Neuronal stem cell (in vitro differentiated cells): ENCODE measurements around the gene ELOVL6.

ENCODE experiments used
- DNase-seq: peaks from one replicate; pipeline ENCODE4 v3.0.0-alpha.2; 2013; ENCODE audit warnings: low spot score
- H2AFZ ChIP-seq: one replicate; pipeline ENCODE4 v1.6.1; 2013; ENCODE audit warnings: mild to moderate bottlenecking, low read length, inconsistent platforms
- H2AK5ac ChIP-seq: 2 replicates; pipeline ENCODE4 v1.6.1; 2013; ENCODE audit warnings: low read depth, mild to moderate bottlenecking, inconsistent platforms, low read length, moderate library complexity, mixed read lengths
- H2BK120ac ChIP-seq: 2 replicates; pipeline ENCODE4 v1.6.1; 2013; ENCODE audit warnings: low read depth, mild to moderate bottlenecking, inconsistent platforms, low read length, moderate library complexity, mixed read lengths
- H2BK12ac ChIP-seq: one replicate; pipeline ENCODE4 v1.6.1; 2013; ENCODE audit warnings: low read length, inconsistent platforms
- H2BK15ac ChIP-seq: 2 replicates; pipeline ENCODE4 v1.6.1; 2013; ENCODE audit warnings: mild to moderate bottlenecking, low read length, inconsistent platforms, mixed read lengths
- H2BK5ac ChIP-seq: one replicate; pipeline ENCODE4 v1.6.1; 2013; ENCODE audit warnings: inconsistent platforms, mild to moderate bottlenecking, low read length, moderate library complexity
- H3K14ac ChIP-seq: one replicate; pipeline ENCODE4 v1.6.1; 2013; ENCODE audit warnings: low read length, inconsistent platforms
- H3K18ac ChIP-seq: 2 replicates; pipeline ENCODE4 v1.6.1; 2013; ENCODE audit warnings: low read length, inconsistent platforms
- H3K23ac ChIP-seq: 2 replicates; pipeline ENCODE4 v1.6.1; 2013; ENCODE audit warnings: low read depth, mild to moderate bottlenecking, mixed read lengths, low read length, inconsistent platforms; ENCODE audit not compliant: poor library complexity
- H3K27ac ChIP-seq: replicated peaks from 3 replicates; pipeline ENCODE4 v1.5.1; 2013; ENCODE audit warnings: low read length, inconsistent platforms
- H3K27me3 ChIP-seq, 3 experiments: 2 replicates each; pipeline ENCODE4 v1.6.1; 2013; ENCODE audit warnings: low read length in 3 of 3, mild to moderate bottlenecking in 2 of 3, inconsistent platforms in 1 of 3, low read depth in 1 of 3, mixed read lengths in 1 of 3, moderate library complexity in 1 of 3; ENCODE audit not compliant: control insufficient read depth in 3 of 3, insufficient read depth in 3 of 3
- H3K36me3 ChIP-seq, 2 donors: replicated peaks in 1 of 2; 2 replicates each; pipeline ENCODE4 v1.6.1; 2013; ENCODE audit warnings: low read length in 2 of 2; ENCODE audit not compliant: control insufficient read depth in 2 of 2, insufficient read depth in 2 of 2
- H3K4ac ChIP-seq: 2 replicates; pipeline ENCODE4 v1.6.1; 2013; ENCODE audit warnings: inconsistent platforms, mild to moderate bottlenecking, low read length, moderate library complexity
- H3K4me1 ChIP-seq, 2 donors: 1 replicate in 1 of 2; 2 replicates in 1 of 2; pipeline ENCODE4 v1.6.1; 2013; ENCODE audit warnings: low read length in 2 of 2, low read depth in 1 of 2; ENCODE audit not compliant: control insufficient read depth in 2 of 2, insufficient read depth in 1 of 2
- H3K4me2 ChIP-seq: one replicate; pipeline ENCODE4 v1.6.1; 2013; ENCODE audit warnings: mild to moderate bottlenecking, low read length, inconsistent platforms; ENCODE audit not compliant: insufficient read depth, poor library complexity, severe bottlenecking
- H3K4me3 ChIP-seq, 2 donors: 2 replicates each; pipeline ENCODE4 v1.5.1; 2013; ENCODE audit warnings: low read length in 2 of 2, mild to moderate bottlenecking in 2 of 2, inconsistent platforms in 1 of 2, moderate library complexity in 1 of 2
- H3K79me1 ChIP-seq: one replicate; pipeline ENCODE4 v1.6.1; 2013; ENCODE audit warnings: low read depth, mild to moderate bottlenecking, inconsistent platforms, low read length, moderate library complexity
- H3K9ac ChIP-seq: one replicate; pipeline ENCODE4 v1.6.1; 2013; ENCODE audit warnings: mild to moderate bottlenecking, low read depth, low read length, inconsistent platforms; ENCODE audit not compliant: poor library complexity
- H3K9me3 ChIP-seq, 2 donors: replicated peaks in 1 of 2; 2 replicates each; pipeline versions ENCODE3 to v1.6.1; 2013; ENCODE audit warnings: low read length in 2 of 2, mild to moderate bottlenecking in 2 of 2, inconsistent platforms in 1 of 2, low read depth in 1 of 2, mixed read lengths in 1 of 2, moderate library complexity in 1 of 2; ENCODE audit not compliant: control insufficient read depth in 2 of 2, insufficient read depth in 1 of 2
- H4K8ac ChIP-seq: one replicate; pipeline ENCODE4 v1.6.1; 2013; ENCODE audit warnings: low read depth, mild to moderate bottlenecking, inconsistent platforms, low read length, moderate library complexity
- H4K91ac ChIP-seq: one replicate; pipeline ENCODE4 v1.6.1; 2013; ENCODE audit warnings: low read length, low read depth, mild to moderate bottlenecking, inconsistent platforms; ENCODE audit not compliant: poor library complexity
- WGBS, 2 donors: extraction: QIAGEN DNeasy Blood & Tissue Kit; methylation state at CpG; one replicate each; pipeline ENCODE4 v1.1.7; 2013; ENCODE audit warnings: missing lambda C conversion rate in 2 of 2, mixed read lengths in 1 of 2; ENCODE audit not compliant: insufficient read length in 2 of 2, insufficient replicate concordance in 1 of 2; ENCODE audit errors: extremely low coverage in 2 of 2; 5-methylcytosine and 5-hydroxymethylcytosine counted together

ELOVL6 gene

GRCh38 chr4:110216129-110216528, 17.7 kb upstream of the ELOVL6 start:
- WGBS, 2 donors = no CpG with 5 or more reads among the region's 6 CpGs
- DNase-seq = no peak
- no peak overlapping the region for H3K18ac ChIP-seq
- H2BK120ac ChIP-seq = no peak overlapping the region
- H3K9me3 ChIP-seq = no peaks in the 10 kb centered on the region
- H3K4me3 ChIP-seq = no peak overlapping the region
- H3K4me1 ChIP-seq = no peaks in the 10 kb centered on the region
- H3K27me3 ChIP-seq = no peaks in the 10 kb centered on the region
- H3K36me3 ChIP-seq = no peaks in the 10 kb centered on the region
- H2BK15ac ChIP-seq = no peak overlapping the region
- no peak overlapping the region for H3K9ac ChIP-seq
- no peak overlapping the region for H2BK12ac ChIP-seq
- no peak overlapping the region for H4K91ac ChIP-seq
- no peak overlapping the region for H3K27ac ChIP-seq
- H4K8ac ChIP-seq = no peak overlapping the region
- no peak overlapping the region for H2AK5ac ChIP-seq
- no peak overlapping the region for H2BK5ac ChIP-seq
- no peak overlapping the region for H2AFZ ChIP-seq
- H3K4me2 ChIP-seq = no peak overlapping the region
- no peak overlapping the region for H3K23ac ChIP-seq
- H3K14ac ChIP-seq = no peak overlapping the region
- no peaks in the 10 kb centered on the region for H3K79me1 ChIP-seq
- H3K4ac ChIP-seq = no peak overlapping the region

- H2AK5ac ChIP-seq = no peak overlapping the region
- no peak overlapping the region for H3K4me2 ChIP-seq
- no peak overlapping the region for H3K23ac ChIP-seq
- H3K79me1 ChIP-seq = no peaks in the 10 kb centered on the region
- no peak overlapping the region for H3K18ac ChIP-seq
- H4K8ac ChIP-seq = no peak overlapping the region
- H3K9me3 ChIP-seq = no peaks in the 10 kb centered on the region
- no peaks in the 10 kb centered on the region for H3K36me3 ChIP-seq
- H2BK12ac ChIP-seq = no peak overlapping the region
- H2BK5ac ChIP-seq = no peak overlapping the region
- no peak overlapping the region for H2BK120ac ChIP-seq
- WGBS, 2 donors = no CpG with 5 or more reads among the region's 2 CpGs
- H4K91ac ChIP-seq = no peak overlapping the region
- no peak overlapping the region for H3K4me3 ChIP-seq
- no peak overlapping the region for H3K9ac ChIP-seq
- H3K4ac ChIP-seq = no peak overlapping the region
- H3K27ac ChIP-seq = no peak overlapping the region
- H3K14ac ChIP-seq = no peak overlapping the region
- H2BK15ac ChIP-seq = no peak overlapping the region
- DNase-seq = no peak
- no peaks in the 10 kb centered on the region for H3K4me1 ChIP-seq
- peak overlapping the region; percentile 71 for H2AFZ ChIP-seq
- no peaks in the 10 kb centered on the region for H3K27me3 ChIP-seq
Measured at GRCh38 chr4:110211770-110212061, 13.3 kb upstream of the ELOVL6 start.

DNA sequence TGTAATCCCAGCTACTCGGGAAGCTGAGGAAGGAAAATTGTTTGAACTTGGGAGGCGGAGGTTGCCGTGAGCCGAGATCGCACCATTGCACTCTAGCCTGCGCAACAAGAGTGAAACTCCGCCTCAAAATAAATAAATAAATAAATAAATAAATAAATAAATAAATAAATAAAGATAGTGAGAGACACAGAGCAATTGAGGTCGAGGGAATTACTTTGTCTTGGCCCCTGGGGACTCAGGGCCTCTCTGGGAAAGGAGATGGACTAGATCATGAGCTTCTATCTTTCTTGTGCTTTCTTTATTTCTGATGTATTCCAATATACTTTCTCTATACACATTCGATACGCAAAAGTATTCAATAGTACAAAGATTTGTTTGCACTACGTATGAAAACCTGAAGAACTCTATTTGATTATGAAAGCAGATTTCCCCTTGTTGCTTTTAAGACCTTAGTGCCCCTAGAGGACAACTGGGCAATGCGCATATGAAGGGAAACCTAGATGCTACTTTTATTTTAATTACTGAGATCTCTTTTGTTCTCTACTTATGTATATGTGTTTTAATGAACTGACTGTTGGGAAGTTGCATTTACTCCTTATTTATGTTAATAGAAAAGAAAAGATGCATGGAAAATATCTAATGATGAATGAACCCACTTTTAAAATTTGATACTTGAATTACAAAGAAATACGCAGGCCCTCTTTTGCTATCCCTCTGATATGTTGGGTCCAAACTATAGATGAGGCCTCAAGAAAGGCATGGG, 12.8 kb upstream of the ELOVL6 start:
- no CpG with 5 or more reads among the region's 13 CpGs for WGBS, 2 donors
- Histone ChIP-seq H2AFZ (peak overlapping the region; percentile 71), H3K4me1 (no peaks in the 10 kb centered on the region), H2BK12ac (no peak overlapping the region), H2BK15ac (no peak overlapping the region), H3K79me1 (no peaks in the 10 kb centered on the region), H3K18ac (no peak overlapping the region), H3K4ac (no peak overlapping the region), H3K23ac (no peak overlapping the region), H3K9me3 (no peaks in the 10 kb centered on the region), H4K8ac (no peak overlapping the region), H2BK120ac (no peak overlapping the region), H3K36me3 (no peaks in the 10 kb centered on the region), H3K4me3 (no peak overlapping the region), H3K14ac (no peak overlapping the region), H4K91ac (no peak overlapping the region), H3K27me3 (no peaks in the 10 kb centered on the region), H2AK5ac (no peak overlapping the region), H2BK5ac (no peak overlapping the region), H3K27ac (no peak overlapping the region), H3K4me2 (no peak overlapping the region), H3K9ac (no peak overlapping the region)
- no peak for DNase-seq

DNA sequence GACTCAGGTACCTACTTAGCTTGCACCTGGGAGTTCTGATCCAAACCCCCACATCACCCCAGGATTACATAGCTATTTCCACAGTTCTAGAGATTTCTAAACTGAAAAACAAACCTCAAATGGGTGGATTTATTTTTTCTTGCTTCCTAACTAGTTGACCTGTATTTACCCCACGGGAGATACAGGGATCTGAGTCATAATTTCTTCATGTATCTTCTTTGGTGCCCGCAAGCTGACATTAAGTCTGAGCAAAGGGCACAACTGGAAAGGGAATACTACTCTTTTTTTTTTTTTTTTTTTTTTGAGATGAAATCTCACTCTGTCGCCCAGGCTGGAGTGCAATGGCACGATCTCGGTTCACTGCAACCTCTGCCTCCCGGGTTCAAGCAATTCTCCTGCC, 10.0 kb upstream of the ELOVL6 start:
- Histone ChIP-seq H3K27ac (no peak overlapping the region), H3K9ac (no peak overlapping the region), H2AK5ac (no peak overlapping the region), H2BK120ac (no peak overlapping the region), H3K14ac (no peak overlapping the region), H3K27me3 (no peaks in the 10 kb centered on the region), H3K4ac (no peak overlapping the region), H3K9me3 (no peaks in the 10 kb centered on the region), H3K36me3 (no peaks in the 10 kb centered on the region), H3K23ac (no peak overlapping the region), H3K4me2 (no peak overlapping the region), H2BK15ac (no peak overlapping the region), H2BK12ac (no peak overlapping the region), H2BK5ac (no peak overlapping the region), H3K18ac (no peak overlapping the region), H4K8ac (no peak overlapping the region), H3K4me1 (no peaks in the 10 kb centered on the region), H2AFZ (no peak overlapping the region), H3K4me3 (no peak overlapping the region), H3K79me1 (no peaks in the 10 kb centered on the region), H4K91ac (no peak overlapping the region)
- WGBS, 2 donors = no CpG with 5 or more reads among the region's 6 CpGs
- DNase-seq = no peak
